Activated CD8-positive, alpha-beta T cell treated with anti-CD3 and anti-CD28 coated beads for 36 hours (primary cell): ENCODE measurements around the gene ABHD11. TPM values are rescaled to one million over a fixed set of nuclear protein-coding genes. Genes with fewer than 3 reads are reported as not detected.
"Not testable (repeated sequence)": the region's sequence is repeated elsewhere in the genome, so short reads cannot be mapped to it uniquely, and the experiment has no call there.

Experiments
- ATAC-seq: fragments of 200-7000 bp; cut with Tn5 transposase; one replicate; pipeline ENCODE4 v1.10.0; 2021; ENCODE audit warnings: mild to moderate bottlenecking, moderate library complexity
- CTCF ChIA-PET: fragments of 350-600 bp; sonication (Branson Sonifier 250); formaldehyde crosslinking; loops from one replicate; lab custom pipeline; 2021; ENCODE audit warnings: antibody characterized with exemption; lab: Charles Lee
- POLR2A ChIA-PET: fragments of 350-600 bp; sonication (Branson Sonifier 250); formaldehyde crosslinking; loops from one replicate; lab custom pipeline; 2021; ENCODE audit warnings: antibody characterized with exemption; lab: Charles Lee
- DNase-seq: peaks from one replicate; pipeline ENCODE4 v3.0.0-alpha.2; 2020
- H3K27ac Mint-ChIP-seq: one replicate; pipeline ENCODE4 v1.8.0; 2021; ENCODE audit warnings: mild to moderate bottlenecking, mixed read lengths
- H3K27me3 Mint-ChIP-seq: one replicate; pipeline ENCODE4 v1.8.0; 2021; ENCODE audit warnings: mixed read lengths
- H3K36me3 Mint-ChIP-seq: one replicate; pipeline ENCODE4 v1.8.0; 2021; ENCODE audit warnings: low read depth, mixed read lengths
- H3K4me1 Mint-ChIP-seq: one replicate; pipeline ENCODE4 v1.8.0; 2021; ENCODE audit warnings: low read depth, mixed read lengths
- H3K4me3 Mint-ChIP-seq: one replicate; pipeline ENCODE4 v1.8.0; 2021; ENCODE audit warnings: mild to moderate bottlenecking, moderate library complexity, mixed read lengths
- H3K9me3 Mint-ChIP-seq: one replicate; pipeline ENCODE4 v1.8.0; 2021; ENCODE audit warnings: mixed read lengths
- intact Hi-C: fragments of 100-400 bp; cut with micrococcal nuclease; formaldehyde crosslinking; loops from one replicate; pipeline ENCODE4 v1.10.0; 2022
- total RNA-seq, 2 experiments: library from RNA; stranded (reverse); gene quantifications; one replicate each; pipeline ENCODE4 v1.2.3, GENCODE V29; 2021
- TF ChIP-seq, protein P1 (sequence below): fragments of 200-600 bp; IDR thresholded peaks from one replicate; pipeline ENCODE4 v1.8.0; 2022; ENCODE audit warnings: antibody characterized with exemption, mild to moderate bottlenecking

The ABHD11 gene
- total RNA-seq, 2 experiments from 2014 or later: 19.0 to 21.5 TPM

DNA sequence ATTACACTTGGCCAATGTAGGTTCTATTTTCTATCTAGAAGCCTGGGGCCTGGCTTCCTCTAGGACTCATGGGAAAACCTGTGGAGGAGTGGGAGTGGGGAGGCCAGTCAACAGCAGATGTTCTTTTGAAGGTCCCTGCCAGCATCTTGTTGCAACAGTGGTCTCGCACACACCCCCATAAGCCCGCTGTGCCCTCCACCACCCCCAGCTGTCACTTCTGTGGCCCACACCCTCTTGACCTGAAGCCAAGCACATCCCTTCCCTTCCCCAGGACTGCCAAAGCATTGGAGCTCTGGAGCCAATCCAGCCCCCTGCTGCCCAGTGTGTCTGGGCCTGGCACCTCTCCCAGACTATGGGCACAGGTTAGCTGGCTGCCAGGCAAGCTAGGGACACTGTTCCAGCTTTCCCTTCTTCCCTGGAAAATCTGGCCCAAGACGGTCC lies 17.2 kb downstream of the ABHD11 start:
- TF ChIP-seq, protein P1, sequence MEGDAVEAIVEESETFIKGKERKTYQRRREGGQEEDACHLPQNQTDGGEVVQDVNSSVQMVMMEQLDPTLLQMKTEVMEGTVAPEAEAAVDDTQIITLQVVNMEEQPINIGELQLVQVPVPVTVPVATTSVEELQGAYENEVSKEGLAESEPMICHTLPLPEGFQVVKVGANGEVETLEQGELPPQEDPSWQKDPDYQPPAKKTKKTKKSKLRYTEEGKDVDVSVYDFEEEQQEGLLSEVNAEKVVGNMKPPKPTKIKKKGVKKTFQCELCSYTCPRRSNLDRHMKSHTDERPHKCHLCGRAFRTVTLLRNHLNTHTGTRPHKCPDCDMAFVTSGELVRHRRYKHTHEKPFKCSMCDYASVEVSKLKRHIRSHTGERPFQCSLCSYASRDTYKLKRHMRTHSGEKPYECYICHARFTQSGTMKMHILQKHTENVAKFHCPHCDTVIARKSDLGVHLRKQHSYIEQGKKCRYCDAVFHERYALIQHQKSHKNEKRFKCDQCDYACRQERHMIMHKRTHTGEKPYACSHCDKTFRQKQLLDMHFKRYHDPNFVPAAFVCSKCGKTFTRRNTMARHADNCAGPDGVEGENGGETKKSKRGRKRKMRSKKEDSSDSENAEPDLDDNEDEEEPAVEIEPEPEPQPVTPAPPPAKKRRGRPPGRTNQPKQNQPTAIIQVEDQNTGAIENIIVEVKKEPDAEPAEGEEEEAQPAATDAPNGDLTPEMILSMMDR: no peak
- H3K9me3 Mint-ChIP-seq: no peaks in the 10 kb centered on the region
- H3K4me3 Mint-ChIP-seq: peak overlapping the region; percentile 11
- no peak overlapping the region for H3K27ac Mint-ChIP-seq
- ATAC-seq (no peak), DNase-seq (no peak)
- H3K4me1 Mint-ChIP-seq: peaks cover 25% of the 10 kb centered on the region
- ChIA-PET POLR2A (no interaction called here), CTCF (interaction anchor here (1.3 to 2.6 kb wide), 3 partner anchors 13 to 114 kb away, joined by 3 to 12 read pairs (median 4); no protein-coding TSS in a partner anchor)
- H3K36me3 Mint-ChIP-seq: no peaks in the 10 kb centered on the region
- intact Hi-C loops: no loop called here
- H3K27me3 Mint-ChIP-seq: peaks cover 4% of the 10 kb centered on the region

DNA sequence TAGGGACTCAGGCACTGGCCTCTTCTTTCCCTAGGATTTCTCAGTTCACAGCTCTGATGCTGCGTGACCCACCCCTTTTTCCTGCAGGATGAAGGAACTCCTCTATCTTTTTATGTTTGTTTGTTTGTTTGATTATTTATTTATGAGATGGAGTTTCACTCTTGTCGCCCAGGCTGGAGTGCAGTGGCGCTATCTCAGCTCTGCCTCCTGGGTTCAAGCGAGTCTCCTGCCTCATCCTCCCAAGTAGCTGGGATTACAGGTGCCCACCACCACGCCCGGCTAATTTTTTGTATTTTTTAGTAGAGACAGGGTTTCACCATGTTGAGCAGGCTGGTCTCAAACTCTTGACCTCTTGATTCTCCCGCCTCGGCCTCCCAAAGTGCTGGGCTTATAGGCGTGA lies 18.2 kb downstream of the ABHD11 start:
- ATAC-seq, H3K27ac Mint-ChIP-seq, H3K36me3 Mint-ChIP-seq, DNase-seq, H3K27me3 Mint-ChIP-seq, intact Hi-C loops, H3K9me3 Mint-ChIP-seq: not testable (repeated sequence)
- Mint-ChIP-seq H3K4me1 (peaks cover 33% of the 10 kb centered on the region), H3K4me3 (peak overlapping the region; percentile 71)
- CTCF ChIA-PET: interaction anchor here (1.3 to 2.6 kb wide), 4 partner anchors 8 to 113 kb away, joined by 3 to 12 read pairs (median 5); no protein-coding TSS in a partner anchor
- POLR2A ChIA-PET: interaction anchor here (0.7 to 1.5 kb wide), 3 partner anchors 16 to 113 kb away, joined by 3 read pairs; partner anchors contain the start of gene ABHD11

DNA sequence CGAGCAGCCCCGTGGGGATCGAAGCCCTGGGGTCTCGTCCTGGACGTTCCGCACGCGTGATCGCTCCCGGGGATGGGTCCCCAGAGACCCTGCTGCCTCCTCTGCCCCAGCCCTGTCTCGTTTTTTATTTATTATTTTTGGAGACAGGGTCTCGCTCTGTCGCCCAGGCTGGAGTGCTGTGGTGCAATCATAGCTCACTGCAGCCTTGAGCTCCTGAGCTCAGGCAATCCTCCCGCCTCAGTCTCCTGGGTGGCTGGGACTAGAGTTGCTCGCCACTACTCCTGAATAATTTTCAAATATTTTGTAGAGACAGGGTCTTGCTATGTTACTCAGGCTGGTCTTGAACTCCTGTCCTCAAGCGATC lies 18.8 kb downstream of the ABHD11 start:
- DNase-seq (no peak), ATAC-seq (no peak)
- CTCF ChIA-PET: interaction anchor here (1.2 to 2.6 kb wide), 5 partner anchors 9 to 113 kb away, joined by 3 to 12 read pairs (median 4); partner anchors contain the start of gene VPS37D
- Mint-ChIP-seq H3K9me3 (no peaks in the 10 kb centered on the region), H3K4me1 (peaks cover 35% of the 10 kb centered on the region), H3K36me3 (peaks cover 4% of the 10 kb centered on the region), H3K4me3 (peak overlapping the region; percentile 71), H3K27me3 (peaks cover 4% of the 10 kb centered on the region), H3K27ac (no peak overlapping the region)
- POLR2A ChIA-PET: interaction anchor here (0.7 to 1.5 kb wide), 4 partner anchors 17 to 113 kb away, joined by 3 read pairs; partner anchors contain the start of gene ABHD11
- intact Hi-C loops: loop anchor here (5.0 kb wide), 1 partner anchor 37 kb away; the partner anchor contains the start of genes BUD23 and DNAJC30
- TF ChIP-seq, protein P1: no peak

DNA sequence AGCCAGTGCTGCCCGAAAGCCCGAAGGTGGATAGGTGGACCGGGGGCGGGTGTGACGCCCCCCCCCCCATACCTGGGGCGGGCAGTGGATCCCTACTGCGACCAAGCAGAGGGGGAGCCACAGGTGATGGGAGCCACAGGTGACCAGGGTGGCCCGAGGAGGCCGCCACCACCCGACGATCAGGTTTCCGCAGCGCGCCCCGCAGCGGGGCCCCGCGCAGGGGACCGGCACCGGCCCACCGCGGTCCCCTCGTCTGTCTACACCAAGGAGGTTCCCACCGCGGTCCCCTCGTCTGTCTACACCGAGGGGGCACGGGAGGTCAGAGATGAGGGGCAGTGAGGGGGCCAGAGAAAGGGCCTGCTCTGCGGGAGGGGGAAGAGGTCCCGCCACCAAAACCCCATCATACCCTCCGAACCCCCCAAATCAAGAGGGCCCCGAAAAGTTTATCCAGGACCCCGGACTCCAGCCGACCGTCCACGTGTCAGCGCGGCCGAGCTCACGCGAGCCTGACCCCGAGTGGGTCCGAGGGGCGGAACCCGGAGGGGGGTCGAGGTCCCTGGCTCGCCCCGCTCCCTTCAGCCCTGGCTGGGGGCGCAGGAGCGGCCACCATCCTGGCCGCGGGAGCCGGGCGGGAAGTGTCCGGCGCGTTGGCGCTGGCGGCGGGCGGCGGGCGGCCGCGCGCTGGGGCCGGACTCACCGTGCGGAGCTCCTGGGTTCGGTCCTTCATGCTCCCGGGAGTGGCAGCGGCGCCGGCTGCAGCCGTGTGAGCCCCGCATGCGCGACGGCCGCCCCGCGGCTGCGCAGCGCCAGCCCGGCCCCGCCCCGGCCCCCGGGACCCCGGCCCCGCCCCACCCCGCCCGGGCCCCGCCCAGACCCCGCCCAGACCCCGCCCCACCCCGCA lies 19.4 kb downstream of the ABHD11 start, which contains the start of gene STX1A:
Gene STX1A, minus strand, starts transcription at position 765 of the 901 bp plus-strand sequence. Its CDS starts 38 bp downstream, at position 727.
- ATAC-seq: peak; percentile 74
- TF ChIP-seq, protein P1: no peak
- POLR2A ChIA-PET: interaction anchor here (1.0 to 1.5 kb wide), 2 partner anchors 18 to 51 kb away, joined by 3 read pairs; no protein-coding TSS in a partner anchor

DNA sequence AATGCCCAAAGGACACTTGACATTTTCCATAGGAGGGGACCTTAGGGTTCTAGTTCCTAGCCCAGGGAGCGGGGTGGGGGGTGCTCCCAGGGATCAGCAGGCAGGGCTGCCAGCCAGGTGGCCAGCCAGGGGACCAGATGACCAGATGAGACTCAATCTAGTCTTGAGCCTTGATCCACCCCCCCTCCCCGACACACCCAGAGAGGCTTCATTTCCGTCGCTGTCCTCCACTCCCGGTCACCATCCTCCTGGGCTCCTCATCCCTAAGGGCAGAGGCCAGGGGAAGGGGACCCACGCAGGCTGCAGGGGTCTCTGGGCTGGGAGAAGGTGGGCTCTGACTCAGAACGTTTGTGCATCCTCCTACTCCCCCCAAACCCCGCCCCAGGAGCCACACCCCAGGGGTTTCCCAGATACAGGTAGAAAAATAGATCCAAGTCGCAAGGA lies 20.1 kb downstream of the ABHD11 start:
- CTCF ChIA-PET: interaction anchor here (1.0 to 1.3 kb wide), 3 partner anchors 16 to 112 kb away, joined by 4 to 9 read pairs (median 5); no protein-coding TSS in a partner anchor
- Mint-ChIP-seq H3K27ac (peak overlapping the region; percentile 47), H3K4me1 (peaks cover 35% of the 10 kb centered on the region)

More for the DNA sequence above, 19.4 kb downstream of the ABHD11 start, which contains the start of gene STX1A:
- H3K27ac Mint-ChIP-seq: peak within 1 kb of the TSS; percentile 47
- no peaks in the 10 kb centered on the region for H3K9me3 Mint-ChIP-seq
- peaks cover 4% of the 10 kb centered on the region for H3K36me3 Mint-ChIP-seq
- peak within 1 kb of the TSS; percentile 71 for H3K4me3 Mint-ChIP-seq
- peak; percentile 73 for DNase-seq
- CTCF ChIA-PET: interaction anchor here (1.2 to 2.6 kb wide), 5 partner anchors 10 to 112 kb away, joined by 3 to 12 read pairs (median 4); partner anchors contain the start of gene VPS37D
- H3K27me3 Mint-ChIP-seq: peaks cover 4% of the 10 kb centered on the region
- H3K4me1 Mint-ChIP-seq: peaks cover 35% of the 10 kb centered on the region
- intact Hi-C loops: loop anchor here (5.0 kb wide), 1 partner anchor 37 kb away; the partner anchor contains the start of genes BUD23 and DNAJC30

More for the DNA sequence above, 20.1 kb downstream of the ABHD11 start:
- Mint-ChIP-seq H3K27me3 (peaks cover 4% of the 10 kb centered on the region), H3K9me3 (no peaks in the 10 kb centered on the region), H3K4me3 (peak overlapping the region; percentile 63), H3K36me3 (peaks cover 4% of the 10 kb centered on the region)
- TF ChIP-seq, protein P1: no peak
- DNase-seq (peak; percentile 66), ATAC-seq (peak; percentile 5)
- intact Hi-C loops: loop anchor here (5.0 kb wide), 1 partner anchor 36 kb away; the partner anchor contains the start of genes BUD23 and DNAJC30
- POLR2A ChIA-PET: interaction anchor here (1.0 kb wide), 1 partner anchor 89 kb away, joined by 3 read pairs; no protein-coding TSS in a partner anchor
